Heart left ventricle (tissue), 13 donors: ENCODE results near the gene ARL15.

Experiments used
- CTCF ChIP-seq, 12 donors: fragments of 200-600 bp; sonication (generic) in 4 of 12; IDR thresholded peaks; one replicate each; pipeline versions ENCODE4 v1.5.0 to v1.8.0; 2018 to 2022; ENCODE audit warnings: antibody characterized with exemption in 12 of 12, mild to moderate bottlenecking in 5 of 12
- POLR2A ChIP-seq, 2 donors: fragments of 450-650 bp; IDR thresholded peaks; one replicate each; pipeline ENCODE4 v1.6.1; 2017; ENCODE audit warnings: antibody characterized with exemption in 2 of 2, mild to moderate bottlenecking in 2 of 2, moderate library complexity in 2 of 2
- donor health status: ischemic (EF 13 %, LVEDD 7.1; RV severe dilation, severe dysfunction).
- donor health status: DM: no; HTN: yes; CAD: no.
- donor health status: DM: no; HTN: no; CAD: no.
- donor health status: ischemic (EF 25% LVEDD 6.9; RV normal size, moderate dysfunction).
- donor health status: ischemic (EF 25% LVEDD 5.7; RV mildly dilated, moderate dysfunction).
- donor health status: ischemic (EF 35%, LVEDD 5.7; RV mildly dilated, moderate dysfunction).
- donor health status: nonischemic (EF 11% LVEDD 7.7; RV severe dilation, severe dysfunction).
- donor health status: DM: yes; HTN: yes; CAD: no.
- donor health status: PGD.
- donor health status: ischemic (EF 29% LVEDD 5.4; RV normal size, mild dysfunction).
- donor health status: nonischemic (EF 23%, LVEDD 6.1; RV moderate dilation, normal function).

- no peak for TF ChIP-seq CTCF (IDR thresholded peaks at IDR 0.05)
- TF ChIP-seq POLR2A (IDR thresholded peaks at IDR 0.05) = no peak
These were observed 192.4 kb downstream of the ARL15 start for GRCh38 chr5:54117957-54118356.
